SK-N-MC (cell line): ENCODE data around the gene CFLAR.

Experiments
- EZH2 ChIP-seq: fragments of 200-600 bp; sonication (generic); IDR thresholded peaks from one replicate; pipeline ENCODE4 v1.6.1; 2017; ENCODE audit warnings: antibody characterized with exemption
- POLR2AphosphoS5 ChIP-seq: IDR thresholded peaks from 2 replicates; pipeline ENCODE4 v1.6.1; 2012; ENCODE audit warnings: mild to moderate bottlenecking, low read depth, low read length, borderline replicate concordance

DNA sequence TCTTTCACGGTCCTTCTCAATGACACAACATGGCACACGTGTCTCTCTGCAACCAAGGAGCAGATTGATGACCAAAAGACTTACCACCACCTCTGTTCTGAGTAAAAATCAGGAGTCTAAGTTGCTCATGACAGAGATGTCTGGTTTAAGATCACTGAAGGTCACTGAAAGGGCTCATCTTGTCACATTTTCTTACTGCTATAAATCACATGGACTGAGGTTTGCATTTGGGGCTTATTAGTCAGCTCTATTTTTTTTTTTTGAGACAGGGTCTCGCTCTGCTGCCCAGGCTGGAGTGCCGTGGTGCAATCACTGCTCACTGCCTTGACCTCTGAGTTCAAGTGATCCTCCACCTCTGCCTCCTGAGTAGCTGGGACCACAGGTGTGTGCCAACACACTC lies 19.4 kb downstream of the CFLAR start:
- TF ChIP-seq EZH2 (no peak), POLR2AphosphoS5 (no peak)
